MM.1S (cell line): Measurements from ENCODE around the gene EED.

Source experiments
- DNase-seq: peaks from one replicate; pipeline ENCODE4 v3.0.0-alpha.2; 2015
- H2AFZ ChIP-seq: fragments of 300-600 bp; sonication (generic); 2 replicates; pipeline ENCODE4 v1.6.0; 2016; ENCODE audit warnings: antibody characterized with exemption, low read length
- H3F3A ChIP-seq: fragments of 300-600 bp; sonication (generic); 2 replicates; pipeline ENCODE4 v1.6.1; 2016; ENCODE audit warnings: mild to moderate bottlenecking, antibody characterized with exemption, low read length, moderate library complexity, mixed read lengths; ENCODE audit not compliant: insufficient read depth
- H3K27ac ChIP-seq: fragments of 300-600 bp; sonication (generic); 2 replicates; pipeline ENCODE4 v1.5.1; 2016; ENCODE audit warnings: mild to moderate bottlenecking, low read length
- H3K27me3 ChIP-seq: fragments of 300-600 bp; sonication (generic); replicated peaks from 2 replicates; pipeline ENCODE4 v1.6.0; 2016; ENCODE audit warnings: low read length; ENCODE audit not compliant: insufficient read depth
- H3K36me3 ChIP-seq: fragments of 300-600 bp; sonication (generic); replicated peaks from 2 replicates; pipeline ENCODE4 v1.6.1; 2016; ENCODE audit warnings: mild to moderate bottlenecking, low read length, mixed read lengths; ENCODE audit not compliant: insufficient read depth
- H3K4me1 ChIP-seq: fragments of 300-600 bp; sonication (generic); 2 replicates; pipeline ENCODE4 v1.6.1; 2016; ENCODE audit warnings: low read length, mixed read lengths
- H3K4me2 ChIP-seq: fragments of 300-600 bp; sonication (generic); 2 replicates; pipeline ENCODE4 v1.6.0; 2016; ENCODE audit warnings: low read depth, low read length
- H3K4me3 ChIP-seq: fragments of 300-600 bp; sonication (generic); 2 replicates; pipeline ENCODE4 v1.5.1; 2016; ENCODE audit warnings: low read length, mixed read lengths
- H3K79me2 ChIP-seq: fragments of 300-600 bp; sonication (generic); 2 replicates; pipeline ENCODE4 v1.6.1; 2016; ENCODE audit warnings: mixed run types, low read length, mixed read lengths
- H3K9ac ChIP-seq: fragments of 300-600 bp; sonication (generic); 2 replicates; pipeline ENCODE4 v1.6.1; 2016; ENCODE audit warnings: low read length, mixed read lengths
- H3K9me2 ChIP-seq: fragments of 300-600 bp; sonication (generic); replicated peaks from 2 replicates; pipeline ENCODE4 v1.6.1; 2016; ENCODE audit warnings: mild to moderate bottlenecking, low read length, mixed read lengths; ENCODE audit not compliant: insufficient read depth
- H3K9me3 ChIP-seq: fragments of 300-600 bp; sonication (generic); replicated peaks from 2 replicates; pipeline ENCODE4 v1.6.1; 2016; ENCODE audit warnings: mild to moderate bottlenecking, low read length, mixed read lengths; ENCODE audit not compliant: insufficient read depth
- H4K20me1 ChIP-seq: fragments of 300-600 bp; sonication (generic); 2 replicates; pipeline ENCODE4 v1.6.1; 2016; ENCODE audit warnings: mild to moderate bottlenecking, low read length, moderate library complexity, mixed read lengths; ENCODE audit not compliant: insufficient read depth
- CTCF ChIP-seq: fragments of 300-600 bp; sonication (generic); IDR thresholded peaks from 2 replicates; pipeline ENCODE4 v1.5.1; 2016; ENCODE audit warnings: antibody characterized with exemption, low read length, mixed read lengths
- EZH2 ChIP-seq: fragments of 300-600 bp; sonication (generic); optimal IDR thresholded peaks from 2 replicates; pipeline ENCODE3; 2017; ENCODE audit warnings: low read depth, mild to moderate bottlenecking, antibody characterized with exemption, low read length, mixed read lengths
- EZH2phosphoT487 ChIP-seq: fragments of 300-600 bp; sonication (generic); IDR thresholded peaks from 2 replicates; pipeline ENCODE4 v1.6.1; 2018; ENCODE audit warnings: antibody characterized with exemption, low read length

The EED gene

GRCh38 chr11:86196913-86197312 lies 47.6 kb upstream of the EED start:
- no peaks in the 10 kb centered on the region for H3K36me3 ChIP-seq
- no peaks in the 10 kb centered on the region for H3K27me3 ChIP-seq
- H3F3A ChIP-seq = peaks cover 5% of the 10 kb centered on the region; the same call in 1 of the 2 replicates
- H3K4me3 ChIP-seq = no peak overlapping the region
- no peaks in the 10 kb centered on the region for H3K9me2 ChIP-seq
- H3K4me2 ChIP-seq = no peak overlapping the region
- no peak overlapping the region for H2AFZ ChIP-seq
- TF ChIP-seq EZH2 (no peak), EZH2phosphoT487 (no peak), CTCF (no peak)
- H3K27ac ChIP-seq = no peak overlapping the region
- DNase-seq = no peak
- H3K9ac ChIP-seq = no peak overlapping the region
- H3K4me1 ChIP-seq = peaks cover 20% of the 10 kb centered on the region
- no peaks in the 10 kb centered on the region for H3K9me3 ChIP-seq
- no peaks in the 10 kb centered on the region for H4K20me1 ChIP-seq
- no peaks in the 10 kb centered on the region for H3K79me2 ChIP-seq

GRCh38 chr11:86197448-86197847 lies 47.1 kb upstream of the EED start:
- TF ChIP-seq CTCF = no peak
- TF ChIP-seq EZH2 = no peak
- no peak for TF ChIP-seq EZH2phosphoT487
- H3K4me1 ChIP-seq = peaks cover 20% of the 10 kb centered on the region
- H3K36me3 ChIP-seq = no peaks in the 10 kb centered on the region
- DNase-seq = no peak
- no peak overlapping the region for H3K9ac ChIP-seq
- no peaks in the 10 kb centered on the region for H3K9me3 ChIP-seq
- no peaks in the 10 kb centered on the region for H3K27me3 ChIP-seq
- H4K20me1 ChIP-seq = no peaks in the 10 kb centered on the region
- H3K4me3 ChIP-seq = no peak overlapping the region
- H2AFZ ChIP-seq = no peak overlapping the region
- H3K9me2 ChIP-seq = no peaks in the 10 kb centered on the region
- no peak overlapping the region for H3K4me2 ChIP-seq
- H3F3A ChIP-seq = peaks cover 8% of the 10 kb centered on the region; the same call in 1 of the 2 replicates
- no peak overlapping the region for H3K27ac ChIP-seq
- no peaks in the 10 kb centered on the region for H3K79me2 ChIP-seq

GRCh38 chr11:86198139-86198538 lies 46.4 kb upstream of the EED start:
- H3K4me1 ChIP-seq = peaks cover 17% of the 10 kb centered on the region
- H3K9ac ChIP-seq = no peak overlapping the region

More at GRCh38 chr11:86198139-86198538, 46.4 kb upstream of the EED start:
- Histone ChIP-seq H3K4me3 (no peak overlapping the region), H4K20me1 (no peaks in the 10 kb centered on the region), H3K36me3 (no peaks in the 10 kb centered on the region), H3K27me3 (no peaks in the 10 kb centered on the region), H3K9me3 (no peaks in the 10 kb centered on the region), H3K27ac (no peak overlapping the region), H3K79me2 (no peaks in the 10 kb centered on the region), H3K4me2 (no peak overlapping the region), H3F3A (peaks cover 7% of the 10 kb centered on the region; the same call in 1 of the 2 replicates), H2AFZ (no peak overlapping the region), H3K9me2 (no peaks in the 10 kb centered on the region)
- TF ChIP-seq CTCF = no peak
- DNase-seq = no peak
